Thyroid gland (tissue), 4 donors: Measurements from ENCODE around the gene TXNRD3. TPM values are rescaled to one million over a fixed set of nuclear protein-coding genes. Genes with fewer than 3 reads are reported as not detected.

ENCODE experiments used
- DNase-seq, 2 donors: peaks; one replicate each; pipeline ENCODE4 v3.0.0-alpha.2; 2019
- H3K27ac ChIP-seq, 3 donors: fragments of 200-600 bp; sonication (generic); 1 replicate in 2 of 3; 2 replicates in 1 of 3; pipeline ENCODE4 v1.5.1; 2016 to 2019; ENCODE audit warnings: mild to moderate bottlenecking in 1 of 3, moderate library complexity in 1 of 3
- H3K27me3 ChIP-seq: fragments of 200-600 bp; sonication (generic); one replicate; pipeline ENCODE4 v1.5.1; 2019
- H3K36me3 ChIP-seq, 2 donors: fragments of 200-600 bp; sonication (generic); one replicate each; pipeline ENCODE4 v1.5.1; 2016 to 2019
- H3K4me1 ChIP-seq, 2 donors: fragments of 200-600 bp; sonication (generic); one replicate each; pipeline ENCODE4 v1.5.1; 2017 to 2019
- H3K4me3 ChIP-seq, 3 donors: fragments of 200-600 bp; sonication (generic); replicated peaks in 1 of 3; 1 replicate in 2 of 3; 2 replicates in 1 of 3; pipeline ENCODE4 v1.5.1; 2016; ENCODE audit warnings: mild to moderate bottlenecking in 1 of 3
- H3K9me3 ChIP-seq: fragments of 200-600 bp; sonication (generic); one replicate; pipeline ENCODE4 v1.5.1; 2017
- POLR2A ChIP-seq, 2 donors: fragments of 450-650 bp; IDR thresholded peaks; one replicate each; pipeline ENCODE4 v1.6.1; 2017; ENCODE audit warnings: antibody characterized with exemption in 2 of 2, mild to moderate bottlenecking in 2 of 2, moderate library complexity in 1 of 2
- WGBS, 2 donors: methylation state at CpG; one replicate each; pipeline ENCODE4 v1.1.5; 2017; 5-methylcytosine and 5-hydroxymethylcytosine counted together
- intact Hi-C: fragments of 100-400 bp; cut with DNase I; formaldehyde crosslinking; loops from one replicate; pipeline ENCODE4 v1.15.1; 2023
- total RNA-seq, 4 donors: library from RNA; depleted of rRNA; stranded (reverse); fragments of >200 nt; gene quantifications; one replicate each; pipeline ENCODE4 v1.2.3, GENCODE V29; 2016
- TF ChIP-seq, protein P1 (sequence below), 6 experiments: fragments of 200-600 bp in 3 of 6; fragments of 450-650 bp in 3 of 6; sonication (generic) in 3 of 6; IDR thresholded peaks; one replicate each; pipeline ENCODE4 v1.5.1; 2016 to 2019; ENCODE audit warnings: antibody characterized with exemption in 6 of 6, mild to moderate bottlenecking in 2 of 6, inconsistent platforms in 1 of 6, moderate library complexity in 1 of 6

Gene TXNRD3
- total RNA-seq, 4 donors from 2014 or later: 14.4 to 21.3 (median 17.7) TPM

DNA sequence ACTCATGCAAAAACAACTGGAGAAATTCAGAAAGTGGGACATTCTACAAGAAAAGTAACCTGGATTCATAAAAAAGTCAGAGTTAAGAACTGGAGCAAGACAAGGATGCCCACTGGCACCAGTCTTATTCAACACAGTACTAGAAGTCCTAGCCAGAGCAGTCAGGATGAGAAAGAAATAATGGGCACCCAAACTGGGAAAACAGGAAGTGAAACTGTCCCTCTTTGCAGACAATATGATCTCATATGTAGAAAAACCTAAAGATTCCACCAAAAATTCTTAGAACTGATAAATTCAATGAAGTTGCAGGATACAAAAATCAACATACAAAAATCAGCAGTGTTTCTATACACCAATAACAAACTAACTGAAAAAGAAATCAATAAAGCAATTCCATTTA is 37.4 kb downstream of the TXNRD3 start:
- no peak for TF ChIP-seq POLR2A (IDR thresholded peaks at IDR 0.05)
- TF ChIP-seq, protein P1, sequence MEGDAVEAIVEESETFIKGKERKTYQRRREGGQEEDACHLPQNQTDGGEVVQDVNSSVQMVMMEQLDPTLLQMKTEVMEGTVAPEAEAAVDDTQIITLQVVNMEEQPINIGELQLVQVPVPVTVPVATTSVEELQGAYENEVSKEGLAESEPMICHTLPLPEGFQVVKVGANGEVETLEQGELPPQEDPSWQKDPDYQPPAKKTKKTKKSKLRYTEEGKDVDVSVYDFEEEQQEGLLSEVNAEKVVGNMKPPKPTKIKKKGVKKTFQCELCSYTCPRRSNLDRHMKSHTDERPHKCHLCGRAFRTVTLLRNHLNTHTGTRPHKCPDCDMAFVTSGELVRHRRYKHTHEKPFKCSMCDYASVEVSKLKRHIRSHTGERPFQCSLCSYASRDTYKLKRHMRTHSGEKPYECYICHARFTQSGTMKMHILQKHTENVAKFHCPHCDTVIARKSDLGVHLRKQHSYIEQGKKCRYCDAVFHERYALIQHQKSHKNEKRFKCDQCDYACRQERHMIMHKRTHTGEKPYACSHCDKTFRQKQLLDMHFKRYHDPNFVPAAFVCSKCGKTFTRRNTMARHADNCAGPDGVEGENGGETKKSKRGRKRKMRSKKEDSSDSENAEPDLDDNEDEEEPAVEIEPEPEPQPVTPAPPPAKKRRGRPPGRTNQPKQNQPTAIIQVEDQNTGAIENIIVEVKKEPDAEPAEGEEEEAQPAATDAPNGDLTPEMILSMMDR (IDR thresholded peaks at IDR 0.05): no peak
- no peak overlapping the region for H3K4me3 ChIP-seq
- H3K9me3 ChIP-seq: no peaks in the 10 kb centered on the region
- H3K36me3 ChIP-seq: no peaks in the 10 kb centered on the region
- no peak for DNase-seq
- intact Hi-C loops: no loop called here
- no peak overlapping the region for H3K27ac ChIP-seq
- H3K27me3 ChIP-seq: no peaks in the 10 kb centered on the region
- no peaks in the 10 kb centered on the region for H3K4me1 ChIP-seq

DNA sequence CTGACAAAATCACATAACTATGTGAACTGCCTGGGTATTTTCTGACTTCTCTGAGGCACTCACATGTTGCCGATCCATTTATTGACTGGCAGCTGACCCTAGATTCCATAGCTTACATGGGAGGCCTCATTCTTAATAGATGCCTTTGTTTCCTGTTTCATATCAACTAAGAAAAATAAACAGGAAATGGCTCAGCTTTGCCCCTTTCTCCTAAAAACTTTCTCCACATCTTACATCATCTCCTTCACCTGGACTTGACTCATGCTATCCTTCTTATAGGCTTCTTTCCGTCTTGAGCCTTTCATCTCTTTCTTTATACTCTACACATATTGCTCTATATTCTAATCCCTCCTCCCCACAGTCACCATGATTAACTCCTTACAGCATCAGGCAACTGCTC is 38.0 kb downstream of the TXNRD3 start:
- Histone ChIP-seq H3K27me3 (no peaks in the 10 kb centered on the region), H3K27ac (no peak overlapping the region), H3K9me3 (no peaks in the 10 kb centered on the region), H3K4me1 (no peaks in the 10 kb centered on the region), H3K36me3 (no peaks in the 10 kb centered on the region), H3K4me3 (no peak overlapping the region)
- DNase-seq: no peak
- TF ChIP-seq, protein P1 (IDR thresholded peaks at IDR 0.05): no peak
- no peak for TF ChIP-seq POLR2A (IDR thresholded peaks at IDR 0.05)
- 92 to 93% methylated on average over 2 of the region's 2 CpGs for WGBS, 2 donors
- intact Hi-C loops: no loop called here

DNA sequence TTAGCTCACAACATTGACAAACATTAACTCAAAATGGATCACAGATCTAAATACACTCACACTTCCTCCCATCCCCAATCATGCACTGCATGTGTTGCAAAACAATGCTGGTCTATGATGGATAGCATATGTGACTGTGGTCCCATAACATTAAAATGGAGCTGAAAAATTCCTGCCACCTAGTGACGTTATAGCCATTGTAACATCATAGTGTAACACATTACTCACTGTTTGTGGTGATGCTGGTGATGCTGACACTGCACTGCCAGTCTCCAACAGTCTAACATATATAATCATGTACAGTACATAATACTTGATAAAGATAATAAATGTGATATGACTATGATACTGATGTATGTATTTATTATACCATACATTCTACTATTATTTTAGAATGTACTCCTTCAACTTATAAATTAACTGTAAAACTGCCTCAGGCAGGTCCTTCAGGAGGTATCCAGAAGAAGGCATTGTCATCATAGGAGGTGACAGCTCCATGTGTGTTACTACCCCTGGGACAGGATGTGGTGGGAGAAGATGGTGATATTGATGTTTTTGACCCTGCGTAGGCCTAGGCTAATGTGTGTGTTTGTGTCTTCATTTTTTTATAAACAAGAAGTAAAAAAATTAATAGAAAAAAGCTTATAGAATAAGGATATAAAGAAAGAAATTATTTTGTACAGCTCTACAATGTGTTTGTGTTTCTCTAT is 41.3 kb downstream of the TXNRD3 start:
- intact Hi-C loops: no loop called here
- TF ChIP-seq, protein P1 (IDR thresholded peaks at IDR 0.05): no peak
- TF ChIP-seq POLR2A (IDR thresholded peaks at IDR 0.05): no peak
- peaks cover 10 to 22% of the 10 kb centered on the region in 2 donors for H3K36me3 ChIP-seq

DNA sequence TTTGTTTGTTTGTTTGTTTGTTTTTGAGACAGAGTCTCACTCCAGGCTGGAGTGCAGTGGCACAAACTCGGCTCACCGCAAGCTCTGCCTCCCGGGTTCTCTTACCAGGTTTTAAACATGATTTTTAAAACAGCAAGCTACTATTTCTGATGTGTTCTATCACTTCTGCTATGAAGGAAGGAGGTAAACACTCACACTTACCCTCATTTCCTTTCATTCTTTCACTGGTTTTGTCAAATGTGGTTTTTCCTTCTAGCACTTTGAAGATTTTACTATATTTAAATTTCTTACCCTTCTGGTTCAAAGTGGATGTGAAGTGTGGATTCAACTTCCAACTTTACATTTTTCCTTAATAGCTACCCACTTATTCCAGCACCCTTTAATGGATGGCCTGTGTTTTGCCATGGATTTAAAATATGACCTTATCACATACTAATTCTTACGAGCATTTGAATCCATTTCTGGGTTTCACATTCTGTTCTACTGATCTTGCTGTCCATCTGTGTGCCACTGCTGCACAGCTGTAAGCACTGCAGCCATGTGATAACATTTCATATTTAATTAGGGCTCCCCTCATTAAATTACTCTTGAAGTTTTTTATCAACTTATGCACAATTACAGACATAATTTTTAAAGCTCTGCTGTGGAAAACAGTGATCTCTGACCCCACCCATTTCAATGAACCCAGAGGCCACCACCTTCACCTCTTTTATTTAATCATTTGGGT is 42.3 kb downstream of the TXNRD3 start:
- DNase-seq: no peak
- intact Hi-C loops: no loop called here
- TF ChIP-seq, protein P1 (IDR thresholded peaks at IDR 0.05): no peak
- TF ChIP-seq POLR2A (IDR thresholded peaks at IDR 0.05): no peak
- peaks cover 20 to 31% of the 10 kb centered on the region in 2 donors for H3K36me3 ChIP-seq
- no peak overlapping the region for H3K27ac ChIP-seq
- no peak overlapping the region for H3K4me3 ChIP-seq
- no peaks in the 10 kb centered on the region for H3K9me3 ChIP-seq
- H3K4me1 ChIP-seq: no peaks in the 10 kb centered on the region
- WGBS, 2 donors: 90 to 93% methylated on average over 4 of the region's 4 CpGs
- H3K27me3 ChIP-seq: no peaks in the 10 kb centered on the region

More for the DNA sequence above, 41.3 kb downstream of the TXNRD3 start:
- Histone ChIP-seq H3K27ac (no peak overlapping the region), H3K9me3 (no peaks in the 10 kb centered on the region), H3K27me3 (no peaks in the 10 kb centered on the region), H3K4me3 (no peak overlapping the region), H3K4me1 (no peaks in the 10 kb centered on the region)
- DNase-seq: no peak
- WGBS, 2 donors: 75 to 90% methylated on average over 2 of the region's 2 CpGs

DNA sequence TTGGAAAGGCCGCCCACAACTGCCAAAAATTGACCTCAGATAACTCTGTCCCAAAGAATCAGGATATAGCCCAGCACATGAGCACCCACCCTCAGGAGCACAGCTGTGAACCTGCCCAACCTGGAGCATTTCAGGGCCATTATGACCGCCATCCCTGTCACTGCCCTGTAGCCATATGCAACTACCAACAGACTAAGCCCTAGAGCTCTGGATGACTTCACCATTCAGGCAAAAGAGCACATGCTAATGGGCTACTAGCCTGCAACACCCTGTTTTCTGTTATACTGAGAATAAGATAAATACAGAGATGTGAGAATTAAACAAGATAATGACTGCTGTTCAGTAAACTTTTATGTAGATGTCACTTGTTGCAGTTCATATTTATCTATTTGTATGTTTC is 45.0 kb downstream of the TXNRD3 start:
- no peak for DNase-seq
- Histone ChIP-seq H3K9me3 (no peaks in the 10 kb centered on the region), H3K27me3 (no peaks in the 10 kb centered on the region), H3K4me3 (no peak overlapping the region), H3K36me3 (peaks cover 28 to 42% of the 10 kb centered on the region in 2 donors), H3K27ac (no peak overlapping the region), H3K4me1 (no peaks in the 10 kb centered on the region)
- 100% methylated on average over 2 of the region's 2 CpGs for WGBS, 2 donors
- intact Hi-C loops: no loop called here
- TF ChIP-seq, protein P1 (IDR thresholded peaks at IDR 0.05): no peak
- no peak for TF ChIP-seq POLR2A (IDR thresholded peaks at IDR 0.05)
